CD14-positive monocyte (primary cell): ENCODE data around the gene EPHA3. TPM values are rescaled to one million over a fixed set of nuclear protein-coding genes. Genes with fewer than 3 reads are reported as not detected.

Experiments
- DNase-seq, 3 donors: peaks; one replicate each; pipeline ENCODE4 v3.0.0-alpha.2; 2011 to 2022
- H2AFZ ChIP-seq: 2 replicates; pipeline ENCODE4 v1.6.0; 2012; ENCODE audit warnings: mild to moderate bottlenecking, low read depth, low read length, inconsistent platforms; ENCODE audit not compliant: insufficient read depth, poor library complexity, severe bottlenecking
- H3K27ac ChIP-seq, 2 donors: 1 replicate in 1 of 2; 2 replicates in 1 of 2; pipeline ENCODE4 v1.5.1; 2012 to 2013; ENCODE audit warnings: low read length in 2 of 2, control low read depth in 1 of 2, inconsistent platforms in 1 of 2, low read depth in 1 of 2, mild to moderate bottlenecking in 1 of 2
- H3K27me3 ChIP-seq, 2 donors: one replicate each; pipeline versions ENCODE4 v1.6.0 to v1.6.1; 2011 to 2013; ENCODE audit warnings: low read length in 2 of 2; ENCODE audit not compliant: control insufficient read depth in 2 of 2, insufficient read depth in 2 of 2
- H3K36me3 ChIP-seq, 2 donors: replicated peaks in 1 of 2; 1 replicate in 1 of 2; 2 replicates in 1 of 2; pipeline versions ENCODE4 v1.5.1 to v1.6.1; 2012 to 2013; ENCODE audit warnings: low read length in 2 of 2, control low read depth in 1 of 2, inconsistent platforms in 1 of 2, mild to moderate bottlenecking in 1 of 2; ENCODE audit not compliant: insufficient read depth in 2 of 2, control insufficient read depth in 1 of 2
- H3K4me1 ChIP-seq, 2 donors: 1 replicate in 1 of 2; 2 replicates in 1 of 2; pipeline versions ENCODE4 v1.5.1 to v1.6.1; 2012 to 2013; ENCODE audit warnings: low read length in 2 of 2, control low read depth in 1 of 2, inconsistent platforms in 1 of 2, mild to moderate bottlenecking in 1 of 2, moderate library complexity in 1 of 2; ENCODE audit not compliant: insufficient read depth in 2 of 2, control insufficient read depth in 1 of 2
- H3K4me2 ChIP-seq: replicated peaks from 2 replicates; pipeline ENCODE3; 2012; ENCODE audit warnings: low read length, moderate library complexity, mild to moderate bottlenecking; ENCODE audit not compliant: poor library complexity, severe bottlenecking; ENCODE audit errors: extremely low read depth
- H3K4me3 ChIP-seq, 3 experiments: fragments of 200-600 bp in 1 of 3; sonication (generic) in 1 of 3; replicated peaks in 1 of 3; 1 replicate in 2 of 3; 2 replicates in 1 of 3; pipeline ENCODE4 v1.5.1; 2011 to 2013; ENCODE audit warnings: low read length in 3 of 3, mild to moderate bottlenecking in 3 of 3, control low read depth in 2 of 3, low read depth in 2 of 3, inconsistent platforms in 1 of 3, moderate library complexity in 1 of 3
- H3K79me2 ChIP-seq: 2 replicates; pipeline ENCODE4 v1.6.0; 2012; ENCODE audit warnings: mild to moderate bottlenecking, control low read depth, inconsistent platforms, low read length, moderate library complexity; ENCODE audit not compliant: insufficient read depth
- H3K9ac ChIP-seq: 2 replicates; pipeline ENCODE4 v1.6.0; 2017; ENCODE audit warnings: low read length, mild to moderate bottlenecking; ENCODE audit not compliant: insufficient read depth, poor library complexity, severe bottlenecking
- H3K9me3 ChIP-seq, 2 donors: replicated peaks in 1 of 2; 1 replicate in 1 of 2; 2 replicates in 1 of 2; pipeline versions ENCODE4 v1.5.1 to v1.6.1; 2012 to 2013; ENCODE audit warnings: low read length in 2 of 2, control low read depth in 1 of 2; ENCODE audit not compliant: control insufficient read depth in 1 of 2, insufficient read depth in 1 of 2
- H4K20me1 ChIP-seq: 2 replicates; pipeline ENCODE4 v1.6.0; 2012; ENCODE audit warnings: mild to moderate bottlenecking, low read length, control low read depth, moderate library complexity; ENCODE audit not compliant: insufficient read depth
- H3K27ac Mint-ChIP-seq, 7 donors: one replicate each; pipeline ENCODE4 v1.8.0; 2020; ENCODE audit warnings: mild to moderate bottlenecking in 7 of 7, mixed read lengths in 7 of 7, moderate library complexity in 6 of 7, inconsistent platforms in 2 of 7
- H3K27me3 Mint-ChIP-seq, 3 donors: one replicate each; pipeline ENCODE4 v1.8.0; 2021 to 2022; ENCODE audit warnings: low read depth in 3 of 3, mild to moderate bottlenecking in 3 of 3, mixed read lengths in 3 of 3, moderate library complexity in 3 of 3, inconsistent platforms in 1 of 3
- H3K36me3 Mint-ChIP-seq, 2 donors: one replicate each; pipeline ENCODE4 v1.8.0; 2020; ENCODE audit warnings: mixed read lengths in 2 of 2, inconsistent platforms in 1 of 2, mild to moderate bottlenecking in 1 of 2
- H3K4me1 Mint-ChIP-seq: one replicate; pipeline ENCODE4 v1.8.0; 2020; ENCODE audit warnings: mild to moderate bottlenecking, mixed read lengths
- H3K4me3 Mint-ChIP-seq, 2 donors: one replicate each; pipeline ENCODE4 v1.8.0; 2020; ENCODE audit warnings: mild to moderate bottlenecking in 2 of 2, mixed read lengths in 2 of 2, moderate library complexity in 1 of 2
- H3K9me3 Mint-ChIP-seq, 7 donors: one replicate each; pipeline ENCODE4 v1.8.0; 2020 to 2022; ENCODE audit warnings: mixed read lengths in 7 of 7, mild to moderate bottlenecking in 6 of 7, moderate library complexity in 6 of 7, inconsistent platforms in 2 of 7
- CTCF ChIP-seq: fragments of 200-600 bp; IDR thresholded peaks from one replicate; pipeline ENCODE4 v1.8.0; 2022; ENCODE audit warnings: antibody characterized with exemption, mild to moderate bottlenecking
- WGBS: methylation state at CpG from one replicate; pipeline ENCODE4 v1.1.5; 2013; ENCODE audit warnings: missing lambda C conversion rate; ENCODE audit not compliant: insufficient coverage; 5-methylcytosine and 5-hydroxymethylcytosine counted together
- intact Hi-C, 2 donors: fragments of 100-400 bp; cut with micrococcal nuclease; formaldehyde crosslinking; loops; one replicate each; pipeline versions ENCODE4 v1.15.0 to v1.15.1; 2023
- polyA plus RNA-seq, 3 donors: library from polyadenylated mRNA; depleted of rRNA in 1 of 3; unstranded in 2 of 3; stranded (reverse) in 1 of 3; fragments of 300-500 nt in 2 of 3; fragments of >200 nt in 1 of 3; fragmentation: Illumina TruSeq in 2 of 3; gene quantifications; 1 replicate in 2 of 3; 2 replicates in 1 of 3; pipeline ENCODE4 v1.2.3, GENCODE V29; 2012 to 2021

Gene EPHA3
- polyA plus RNA-seq, 3 donors = not detected

- Histone ChIP-seq H3K27ac (no peak overlapping the region), H2AFZ (no peak overlapping the region), H3K9me3 (no peaks in the 10 kb centered on the region), H3K27me3 (no peaks in the 10 kb centered on the region), H4K20me1 (no peaks in the 10 kb centered on the region), H3K36me3 (no peaks in the 10 kb centered on the region), H3K4me2 (no peak overlapping the region), H3K4me3 (no peak overlapping the region), H3K79me2 (no peaks in the 10 kb centered on the region), H3K4me1 (no peaks in the 10 kb centered on the region), H3K9ac (no peak overlapping the region)
- no peak for TF ChIP-seq CTCF
- Mint-ChIP-seq H3K9me3 (no peaks in the 10 kb centered on the region), H3K36me3 (no peaks in the 10 kb centered on the region), H3K27me3 (no peaks in the 10 kb centered on the region), H3K4me1 (no peaks in the 10 kb centered on the region), H3K4me3 (no peak overlapping the region), H3K27ac (no peak overlapping the region)
- no CpG with 5 or more reads among the region's 3 CpGs for WGBS
- no peak for DNase-seq
- intact Hi-C loops = no loop called here
These were observed 303.8 kb downstream of the EPHA3 start for GRCh38 chr3:89411201-89411600.

- Histone ChIP-seq H3K4me3 (no peak overlapping the region), H2AFZ (no peak overlapping the region), H3K36me3 (no peaks in the 10 kb centered on the region), H4K20me1 (no peaks in the 10 kb centered on the region), H3K9me3 (no peaks in the 10 kb centered on the region), H3K4me1 (no peaks in the 10 kb centered on the region), H3K4me2 (no peak overlapping the region), H3K9ac (no peak overlapping the region), H3K27ac (no peak overlapping the region), H3K27me3 (no peaks in the 10 kb centered on the region), H3K79me2 (no peaks in the 10 kb centered on the region)
- no peak overlapping the region for H3K27ac Mint-ChIP-seq
- intact Hi-C loops = no loop called here
- no peak overlapping the region for H3K4me3 Mint-ChIP-seq
- H3K36me3 Mint-ChIP-seq = no peaks in the 10 kb centered on the region
- DNase-seq = no peak
- WGBS = no CpG with 5 or more reads among the region's 4 CpGs
- no peaks in the 10 kb centered on the region for H3K4me1 Mint-ChIP-seq
- peaks cover 0 to 2% (median 0%) of the 10 kb centered on the region in 7 donors for H3K9me3 Mint-ChIP-seq
- TF ChIP-seq CTCF = no peak
- H3K27me3 Mint-ChIP-seq = no peaks in the 10 kb centered on the region
These were observed 306.8 kb downstream of the EPHA3 start for GRCh38 chr3:89414270-89414669.
